Ectodermal cell (in vitro differentiated cells): ENCODE measurements around the gene TPMT.

Source experiments
- H3K27ac ChIP-seq: 2 replicates; pipeline ENCODE4 v1.7.0; 2013; ENCODE audit warnings: mild to moderate bottlenecking, low read depth, low read length; ENCODE audit not compliant: insufficient read depth, poor library complexity, severe bottlenecking
- H3K27me3 ChIP-seq: 2 replicates; pipeline ENCODE4 v1.7.0; 2013; ENCODE audit warnings: mild to moderate bottlenecking, low read length; ENCODE audit not compliant: insufficient read depth, control insufficient read depth, poor library complexity, severe bottlenecking
- H3K36me3 ChIP-seq: one replicate; pipeline ENCODE4 v1.7.0; 2013; ENCODE audit warnings: low read length; ENCODE audit not compliant: control insufficient read depth, insufficient read depth
- H3K4me1 ChIP-seq: one replicate; pipeline ENCODE4 v1.7.0; 2013; ENCODE audit warnings: low read length; ENCODE audit not compliant: control insufficient read depth, insufficient read depth
- H3K4me3 ChIP-seq: 2 replicates; pipeline ENCODE4 v1.7.0; 2013; ENCODE audit warnings: low read depth, low read length, control low read depth; ENCODE audit not compliant: insufficient read depth
- H3K9me3 ChIP-seq: 2 replicates; pipeline ENCODE4 v1.7.0; 2013; ENCODE audit warnings: mild to moderate bottlenecking, low read length, moderate library complexity; ENCODE audit not compliant: control insufficient read depth
- WGBS, 2 experiments: methylation state at CpG; one replicate each; pipeline ENCODE4 v1.1.7; 2013; ENCODE audit warnings: missing lambda C conversion rate in 2 of 2; 5-methylcytosine and 5-hydroxymethylcytosine counted together

Gene TPMT

DNA sequence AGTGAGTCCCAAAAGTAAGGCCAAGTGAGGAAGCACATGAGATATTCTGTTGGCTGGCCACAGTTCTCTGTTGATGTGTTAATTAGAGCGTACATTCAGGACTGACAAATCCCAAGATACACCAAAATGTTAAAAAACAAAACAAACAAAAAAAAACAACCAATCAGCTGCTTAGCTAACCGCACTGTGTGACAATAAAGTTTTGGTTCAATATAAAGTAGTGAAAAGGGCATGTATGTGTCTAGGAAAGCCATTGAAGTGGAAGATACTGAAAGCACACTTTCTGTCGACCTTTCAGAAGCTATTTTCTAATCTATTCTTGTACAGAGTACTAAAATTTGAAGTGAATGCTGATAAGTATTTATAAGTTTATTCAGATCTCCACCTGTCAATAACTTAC is 58.5 kb downstream of the TPMT start:
- H3K9me3 ChIP-seq, result no peaks in the 10 kb centered on the region
- H3K36me3 ChIP-seq, result no peaks in the 10 kb centered on the region
- WGBS, 2 experiments, result 92 to 94% methylated on average over 2 to 3 of the region's 3 CpGs
- no peak overlapping the region for H3K27ac ChIP-seq
- H3K27me3 ChIP-seq, result no peaks in the 10 kb centered on the region
- no peak overlapping the region for H3K4me3 ChIP-seq
- H3K4me1 ChIP-seq, result peaks cover 9% of the 10 kb centered on the region

DNA sequence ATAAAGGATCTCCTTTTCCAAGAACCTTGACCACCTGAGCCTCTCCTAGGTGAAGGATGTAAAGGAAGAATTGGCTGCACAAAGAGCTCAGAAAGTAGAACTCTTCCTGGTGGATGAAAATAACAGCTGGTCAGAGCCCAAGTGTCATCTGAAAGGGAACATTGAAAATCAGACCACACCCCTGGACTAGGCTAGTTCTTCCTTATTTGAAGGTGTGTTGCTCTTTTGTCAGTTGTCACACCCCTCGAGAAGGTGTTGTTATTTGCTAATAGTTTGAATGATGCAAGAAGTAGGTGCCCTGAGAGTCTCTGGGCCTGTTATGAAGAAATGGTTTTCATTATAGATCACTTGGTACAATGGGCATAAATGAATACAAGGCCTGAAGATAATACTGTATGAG is 63.5 kb downstream of the TPMT start:
- H3K4me3 ChIP-seq, result no peak overlapping the region
- peaks cover 2% of the 10 kb centered on the region for H3K9me3 ChIP-seq
- 85 to 89% methylated on average over 1 of the region's 1 CpG for WGBS, 2 experiments
- no peak overlapping the region for H3K27ac ChIP-seq
- no peaks in the 10 kb centered on the region for H3K36me3 ChIP-seq
- no peaks in the 10 kb centered on the region for H3K4me1 ChIP-seq
- no peaks in the 10 kb centered on the region for H3K27me3 ChIP-seq

DNA sequence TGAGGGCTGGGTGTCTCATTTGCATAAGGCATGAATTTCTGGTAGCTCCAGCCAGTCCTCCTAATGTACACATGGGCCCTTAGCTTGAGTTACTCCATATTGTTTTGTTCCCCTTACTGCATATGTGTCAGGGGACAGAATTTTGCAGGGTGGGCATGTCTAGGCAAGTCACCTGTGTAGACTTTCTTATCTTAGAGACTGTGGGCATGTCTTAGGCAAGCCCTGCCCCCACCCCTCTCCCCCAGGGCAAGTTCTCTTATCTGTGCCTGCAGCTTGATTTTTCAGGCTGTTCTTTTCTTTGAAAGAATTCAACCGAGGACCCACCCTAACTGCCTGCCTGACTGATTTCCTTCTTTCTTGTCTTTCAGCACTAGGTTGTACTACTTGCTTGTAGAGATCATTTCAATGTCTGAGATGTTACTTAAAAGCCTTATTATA is 64.5 kb downstream of the TPMT start:
- WGBS, 2 experiments, result 89 to 100% methylated on average over 1 of the region's 1 CpG
- no peaks in the 10 kb centered on the region for H3K36me3 ChIP-seq
- no peaks in the 10 kb centered on the region for H3K4me1 ChIP-seq

DNA sequence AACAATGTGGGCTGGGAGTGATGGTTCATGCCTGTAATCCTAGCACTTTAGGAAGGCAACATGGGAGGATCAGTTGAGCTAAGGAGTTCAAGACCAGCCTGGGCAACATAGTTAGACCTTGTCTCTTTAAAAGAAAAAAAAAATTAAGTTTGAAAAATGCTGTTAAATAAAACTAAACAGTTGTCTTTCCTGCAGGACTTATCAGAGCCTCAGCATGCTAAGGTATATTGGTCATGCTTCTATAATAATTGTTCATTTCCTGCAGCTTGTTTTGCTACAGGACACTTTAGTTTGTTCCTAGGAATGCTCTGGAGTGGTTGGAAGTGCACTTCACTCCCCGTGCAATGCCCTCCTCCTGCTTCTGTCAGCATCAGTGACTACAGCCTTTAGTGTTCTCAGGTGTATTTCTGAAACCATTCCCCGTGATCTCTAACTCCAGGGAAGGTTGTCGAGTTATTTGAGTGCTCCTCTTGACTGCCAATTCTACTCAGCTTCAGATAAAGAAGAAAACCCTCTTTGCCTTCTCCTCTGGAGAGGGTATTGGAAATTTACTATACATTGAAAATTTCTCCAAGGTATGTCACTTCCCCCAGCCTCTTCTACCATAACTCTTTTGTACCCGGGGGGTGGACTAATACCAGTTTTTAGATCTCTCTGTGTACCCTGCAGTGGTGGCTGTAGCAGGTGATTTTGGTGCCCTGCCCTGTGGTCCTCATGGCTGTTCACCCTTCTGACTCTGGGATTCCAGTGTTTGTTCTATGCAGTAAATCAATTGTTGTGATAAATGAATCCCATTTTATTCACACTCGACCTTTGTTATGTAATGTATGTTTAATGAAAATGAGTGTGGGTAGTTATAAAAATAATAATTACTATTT is 66.2 kb downstream of the TPMT start:
- Histone ChIP-seq H3K27me3 (no peaks in the 10 kb centered on the region), H3K27ac (no peak overlapping the region), H3K9me3 (peaks cover 2% of the 10 kb centered on the region), H3K4me1 (no peaks in the 10 kb centered on the region), H3K36me3 (no peaks in the 10 kb centered on the region), H3K4me3 (no peak overlapping the region)
- WGBS, 2 experiments, result 81 to 84% methylated on average over 4 to 5 of the region's 5 CpGs

More for the DNA sequence above, 64.5 kb downstream of the TPMT start:
- H3K27ac ChIP-seq, result no peak overlapping the region
- H3K9me3 ChIP-seq, result peaks cover 2% of the 10 kb centered on the region
- no peak overlapping the region for H3K4me3 ChIP-seq
- H3K27me3 ChIP-seq, result no peaks in the 10 kb centered on the region

DNA sequence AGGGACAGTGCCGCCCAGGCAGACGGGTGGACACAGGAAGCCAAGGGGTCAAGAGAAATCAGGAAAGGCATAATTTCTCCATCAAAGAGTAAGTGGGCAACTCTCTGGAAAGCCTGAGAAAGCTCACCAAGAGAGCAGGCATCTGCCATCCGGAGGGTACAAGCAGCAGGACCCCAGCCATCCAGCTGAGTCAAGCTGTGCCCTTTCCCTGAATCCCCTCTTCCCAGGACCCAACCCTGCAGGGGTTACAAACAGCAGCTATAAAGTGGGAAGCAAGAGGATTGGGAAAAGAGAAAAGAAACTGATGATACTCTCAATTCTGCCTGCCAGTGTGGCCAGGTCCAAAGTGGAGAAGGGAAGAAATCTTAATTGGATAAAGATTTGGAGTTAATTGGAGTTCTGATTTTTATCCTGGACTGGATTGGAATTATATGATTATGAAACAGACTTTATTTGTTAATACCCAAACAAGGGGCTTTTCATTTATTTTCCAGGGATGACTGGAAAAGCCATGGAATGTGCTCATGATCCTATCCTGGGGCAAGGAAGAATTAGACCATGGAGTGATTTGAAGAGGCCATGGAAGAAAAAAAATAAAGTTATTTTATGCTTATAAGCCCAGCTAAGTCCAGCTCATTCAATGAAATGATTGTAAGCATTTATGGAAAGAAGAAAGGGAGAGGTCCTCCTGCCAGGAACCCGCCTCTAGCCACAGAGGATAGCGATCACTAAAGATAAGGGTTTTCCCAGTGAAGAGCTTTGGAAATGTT is 67.3 kb downstream of the TPMT start:
- Histone ChIP-seq H3K9me3 (peaks cover 2% of the 10 kb centered on the region), H3K4me3 (no peak overlapping the region), H3K4me1 (no peaks in the 10 kb centered on the region), H3K27me3 (no peaks in the 10 kb centered on the region), H3K36me3 (no peaks in the 10 kb centered on the region), H3K27ac (no peak overlapping the region)
- 79 to 83% methylated on average over 5 of the region's 5 CpGs for WGBS, 2 experiments

DNA sequence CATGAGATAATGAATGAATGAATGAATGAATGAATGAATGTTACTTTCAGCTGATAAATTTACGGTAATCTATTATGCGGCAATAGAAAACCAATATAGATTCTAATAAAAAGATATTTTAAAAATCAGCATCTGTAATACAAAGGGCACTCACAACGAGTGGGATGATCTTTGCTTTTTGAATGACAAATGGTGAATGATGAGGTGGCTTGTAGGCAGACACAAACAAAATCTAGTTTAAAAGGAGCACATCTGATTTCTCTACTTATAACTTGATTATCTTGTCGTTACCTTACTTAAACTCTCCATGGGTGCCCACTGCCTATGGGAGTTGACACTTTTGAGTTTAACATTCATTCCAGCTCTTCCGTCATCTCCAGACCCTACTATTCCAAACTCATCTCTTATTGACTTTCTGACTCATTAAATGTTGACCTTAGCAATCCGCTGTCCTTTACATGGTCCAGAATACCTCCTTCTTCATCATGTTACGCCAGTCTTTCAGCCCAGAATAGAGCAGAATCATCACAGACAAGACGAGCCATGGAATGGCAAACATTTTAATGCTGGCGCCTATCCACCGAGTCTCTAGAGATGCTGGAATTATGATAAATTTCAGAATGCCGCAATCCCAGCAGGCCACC is 73.7 kb downstream of the TPMT start:
- Histone ChIP-seq H3K36me3 (no peaks in the 10 kb centered on the region), H3K4me1 (no peaks in the 10 kb centered on the region), H3K4me3 (no peak overlapping the region), H3K27me3 (no peaks in the 10 kb centered on the region), H3K9me3 (no peaks in the 10 kb centered on the region), H3K27ac (no peak overlapping the region)
- 86 to 92% methylated on average over 8 of the region's 11 CpGs for WGBS, 2 experiments

DNA sequence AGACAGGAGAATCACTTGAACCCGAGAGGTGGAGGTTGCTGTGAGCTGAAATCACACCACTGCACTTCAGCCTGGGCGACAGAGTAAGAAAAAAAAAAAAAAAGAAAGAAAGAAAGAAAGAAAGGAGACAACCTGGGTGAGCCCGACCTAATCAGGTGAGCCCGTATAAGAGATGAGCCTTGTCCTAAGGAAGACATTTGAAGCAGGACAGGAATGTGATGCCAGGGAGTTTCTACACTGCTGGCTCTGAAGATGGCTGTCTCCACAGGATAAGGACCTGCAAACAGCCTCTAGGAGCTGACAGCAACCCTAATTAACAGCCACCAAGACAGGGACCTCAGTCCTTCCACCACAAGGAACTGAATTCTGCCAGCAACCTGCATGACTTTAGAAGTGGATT is 74.3 kb downstream of the TPMT start:
- 88 to 94% methylated on average over 4 of the region's 4 CpGs for WGBS, 2 experiments
- no peaks in the 10 kb centered on the region for H3K27me3 ChIP-seq
- H3K27ac ChIP-seq, result no peak overlapping the region
- no peaks in the 10 kb centered on the region for H3K9me3 ChIP-seq
- H3K4me3 ChIP-seq, result no peak overlapping the region
- H3K36me3 ChIP-seq, result no peaks in the 10 kb centered on the region
- no peaks in the 10 kb centered on the region for H3K4me1 ChIP-seq

DNA sequence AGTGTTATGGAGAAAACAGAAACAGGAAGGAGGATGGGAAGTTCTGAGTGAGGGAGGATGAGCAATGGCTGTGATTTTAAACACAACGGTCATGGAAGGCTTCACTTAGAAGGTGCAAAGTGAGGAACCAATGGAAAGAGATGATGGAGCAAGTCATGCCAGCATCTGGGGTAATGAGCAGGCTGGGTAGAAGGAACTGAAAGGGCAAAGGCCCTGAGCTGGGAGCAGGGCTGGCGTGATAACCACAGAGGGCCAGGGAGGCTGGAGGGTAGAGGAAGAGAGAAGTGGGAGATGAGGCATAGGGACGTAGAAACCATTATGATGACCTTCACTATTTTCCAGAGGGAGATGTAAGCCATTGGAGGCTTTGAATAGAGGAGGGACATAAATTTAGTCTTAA is 76.0 kb downstream of the TPMT start:
- Histone ChIP-seq H3K36me3 (no peaks in the 10 kb centered on the region), H3K27ac (no peak overlapping the region), H3K4me1 (no peaks in the 10 kb centered on the region), H3K4me3 (no peak overlapping the region), H3K27me3 (no peaks in the 10 kb centered on the region), H3K9me3 (no peaks in the 10 kb centered on the region)
- WGBS, 2 experiments, result 93 to 94% methylated on average over 3 of the region's 3 CpGs
